SK-N-SH (cell line): ENCODE measurements around the gene SPINK8. TPM values are rescaled to one million over a fixed set of nuclear protein-coding genes. Genes with fewer than 3 reads are reported as not detected.
A peak's percentile ranks its signal among the peaks of the same experiment; 100 is the strongest.

Experiments
- CTCF ChIA-PET: fragments of 300-600, 350-600 bp; formaldehyde crosslinking; extraction: SDS; loops from one replicate; lab custom pipeline; 2021; lab: Yijun Ruan, JAX
- POLR2A ChIA-PET: fragments of 350-600 bp; sonication (Branson Sonifier 250); formaldehyde crosslinking; extraction: SDS; loops from one replicate; lab custom pipeline; 2020; ENCODE audit warnings: antibody characterized with exemption, inconsistent platforms; lab: Yijun Ruan, JAX
- DNase-seq: peaks from one replicate; pipeline ENCODE4 v3.0.0; 2012
- H2AFZ ChIP-seq: fragments of 200-600 bp; sonication (generic); 2 replicates; pipeline ENCODE4 v1.8.1; 2016; ENCODE audit warnings: antibody characterized with exemption, mild to moderate bottlenecking, low read depth
- H3F3A ChIP-seq: fragments of 200-600 bp; sonication (generic); replicated peaks from 2 replicates; pipeline ENCODE3; 2016; ENCODE audit warnings: antibody characterized with exemption, mild to moderate bottlenecking; ENCODE audit not compliant: insufficient read depth
- H3K27ac ChIP-seq, 2 experiments: fragments of 200-500 bp in 1 of 2; fragments of 200-600 bp in 1 of 2; sonication (Bioruptor generic) in 1 of 2; sonication (generic), shearing (Covaris generic) in 1 of 2; 2 replicates each; pipeline versions ENCODE4 v1.5.1 to v1.6.1; 2014 to 2016; ENCODE audit warnings: low read depth in 2 of 2, inconsistent platforms in 1 of 2, low read length in 1 of 2, mild to moderate bottlenecking in 1 of 2, mixed read lengths in 1 of 2
- H3K27me3 ChIP-seq: fragments of 200-600 bp; sonication (generic), shearing (Covaris generic); 2 replicates; pipeline ENCODE4 v1.6.1; 2016; ENCODE audit warnings: mixed run types; ENCODE audit not compliant: insufficient read depth
- H3K36me3 ChIP-seq, 2 experiments: fragments of 200-500 bp in 1 of 2; fragments of 200-600 bp in 1 of 2; sonication (Bioruptor generic) in 1 of 2; sonication (generic) in 1 of 2; replicated peaks in 1 of 2; 2 replicates each; pipeline versions ENCODE3 to v1.5.1; 2014 to 2016; ENCODE audit warnings: low read length in 1 of 2, mild to moderate bottlenecking in 1 of 2; ENCODE audit not compliant: insufficient read depth in 2 of 2, control insufficient read depth in 1 of 2
- H3K4me1 ChIP-seq, 2 experiments: fragments of 200-500 bp in 1 of 2; fragments of 200-600 bp in 1 of 2; sonication (Bioruptor generic) in 1 of 2; sonication (generic), shearing (Covaris generic) in 1 of 2; 2 replicates each; pipeline versions ENCODE4 v1.5.1 to v1.6.1; 2014 to 2016; ENCODE audit warnings: low read depth in 1 of 2, low read length in 1 of 2, mixed run types in 1 of 2; ENCODE audit not compliant: insufficient read depth in 2 of 2, control insufficient read depth in 1 of 2
- H3K4me2 ChIP-seq: fragments of 200-600 bp; sonication (generic), shearing (Covaris generic); 2 replicates; pipeline ENCODE4 v1.6.1; 2017; ENCODE audit warnings: mixed run types
- H3K4me3 ChIP-seq, 2 experiments: fragments of 200-500 bp in 1 of 2; fragments of 200-600 bp in 1 of 2; sonication (Bioruptor generic) in 1 of 2; sonication (generic), shearing (Covaris generic) in 1 of 2; 2 replicates each; pipeline versions ENCODE4 v1.5.1 to v1.8.1; 2014 to 2016; ENCODE audit warnings: low read depth in 2 of 2, inconsistent platforms in 1 of 2, low read length in 1 of 2, mild to moderate bottlenecking in 1 of 2, mixed read lengths in 1 of 2, moderate library complexity in 1 of 2
- H3K79me2 ChIP-seq: fragments of 200-600 bp; sonication (generic); 2 replicates; pipeline ENCODE4 v1.8.1; 2017; ENCODE audit warnings: mild to moderate bottlenecking; ENCODE audit not compliant: insufficient read depth
- H3K9ac ChIP-seq: fragments of 200-600 bp; sonication (generic); 2 replicates; pipeline ENCODE4 v1.6.1; 2017; ENCODE audit warnings: mixed run types
- H3K9me2 ChIP-seq: fragments of 200-600 bp; sonication (generic); 2 replicates; pipeline ENCODE4 v1.6.1; 2017; ENCODE audit warnings: mixed run types
- H3K9me3 ChIP-seq: fragments of 200-600 bp; sonication (generic); 2 replicates; pipeline ENCODE4 v1.6.1; 2017; ENCODE audit warnings: mixed run types, mild to moderate bottlenecking, moderate library complexity
- H4K20me1 ChIP-seq: fragments of 200-600 bp; sonication (generic); 2 replicates; pipeline ENCODE4 v1.6.1; 2017; ENCODE audit warnings: mild to moderate bottlenecking, mixed run types; ENCODE audit not compliant: insufficient read depth
- CTCF ChIP-seq: fragments of 200-600 bp; sonication (generic); IDR thresholded peaks from 2 replicates; pipeline ENCODE4 v1.6.1; 2017; ENCODE audit warnings: antibody characterized with exemption, mild to moderate bottlenecking, moderate library complexity
- ELF1 ChIP-seq: IDR thresholded peaks from 2 replicates; pipeline ENCODE4 v1.4.0; 2012
- EZH2phosphoT487 ChIP-seq: fragments of 200-600 bp; sonication (generic); IDR thresholded peaks from 2 replicates; pipeline ENCODE4 v1.6.1; 2017; ENCODE audit warnings: low read depth, mixed run types, mild to moderate bottlenecking, antibody characterized with exemption, moderate library complexity, borderline replicate concordance
- FOXM1 ChIP-seq: IDR thresholded peaks from 2 replicates; pipeline ENCODE4 v1.4.0; 2012; ENCODE audit warnings: low read depth, mild to moderate bottlenecking
- IRF3 ChIP-seq: fragments of 150-350 bp; IDR thresholded peaks from 2 replicates; pipeline ENCODE4 v1.6.1; 2016; ENCODE audit warnings: mild to moderate bottlenecking, low read depth, low read length
- JUND ChIP-seq: IDR thresholded peaks from 2 replicates; pipeline ENCODE4 v1.4.0; 2012
- MAX ChIP-seq: IDR thresholded peaks from 2 replicates; pipeline ENCODE4 v1.4.0; 2012; ENCODE audit warnings: low read depth
- PBX3 ChIP-seq: IDR thresholded peaks from 2 replicates; pipeline ENCODE4; 2012
- RCOR1 ChIP-seq: fragments of 150-350 bp; IDR thresholded peaks from 2 replicates; pipeline ENCODE4 v1.6.1; 2017; ENCODE audit warnings: antibody characterized with exemption, low read length
- SMC3 ChIP-seq: IDR thresholded peaks from 2 replicates; pipeline ENCODE4 v1.6.1; 2012; ENCODE audit warnings: low read depth, low read length, improper control_type of control experiment
- TCF12 ChIP-seq: IDR thresholded peaks from 2 replicates; pipeline ENCODE4 v1.4.0; 2012
- USF1 ChIP-seq: IDR thresholded peaks from 2 replicates; pipeline ENCODE4 v1.4.0; 2012; ENCODE audit warnings: low read depth, borderline replicate concordance
- USF2 ChIP-seq: fragments of 150-350 bp; IDR thresholded peaks from 2 replicates; pipeline ENCODE4 v1.6.1; 2017; ENCODE audit warnings: antibody characterized with exemption, low read length, low read depth, borderline replicate concordance
- YY1 ChIP-seq: IDR thresholded peaks from 2 replicates; pipeline ENCODE4 v1.4.0; 2012; ENCODE audit warnings: low read depth, mild to moderate bottlenecking
- ZBTB33 ChIP-seq: IDR thresholded peaks from 2 replicates; pipeline ENCODE4 v1.4.0; 2012; ENCODE audit warnings: low read depth, borderline replicate concordance
- WGBS: methylation state at CpG from one replicate; pipeline ENCODE4 v1.1.6; 2017; ENCODE audit warnings: low lambda C conversion rate; 5-methylcytosine and 5-hydroxymethylcytosine counted together
- polyA plus RNA-seq, 3 experiments: library from polyadenylated mRNA; depleted of rRNA; stranded (reverse); fragments of >200 nt; gene quantifications; 2 replicates each; pipeline ENCODE4 v1.2.3, GENCODE V29; 2012

Gene SPINK8
- polyA plus RNA-seq, 1 of the 3 experiments (the other 2 are of a cell fraction), result not detected

GRCh38 chr3:48301800-48302166, 31.7 kb downstream of the SPINK8 start:
- Histone ChIP-seq H3K9me2 (no peaks in the 10 kb centered on the region), H3K9ac (peak overlapping the region; percentile 96), H3K36me3 (peaks cover 0 to 7% of the 10 kb centered on the region in 2 experiments), H3K27me3 (no peaks in the 10 kb centered on the region), H4K20me1 (no peaks in the 10 kb centered on the region), H3K4me1 (peaks cover 3 to 12% of the 10 kb centered on the region in 2 experiments; a peak in 2 of 4 replicates), H3K79me2 (peaks cover 20% of the 10 kb centered on the region; the same call in 1 of the 2 replicates), H3K4me3 (peak overlapping the region; percentile 70 to 79), H3K27ac (peak overlapping the region; percentile 80 to 96), H3F3A (no peaks in the 10 kb centered on the region), H2AFZ (peak overlapping the region; percentile 96), H3K9me3 (no peaks in the 10 kb centered on the region), H3K4me2 (peak overlapping the region; percentile 98)
- POLR2A ChIA-PET, result interaction anchor here (0.6 kb wide), 1 partner anchor 247 kb away, joined by 4 read pairs; no protein-coding TSS in a partner anchor
- peak; percentile 45 for DNase-seq
- TF ChIP-seq TCF12 (no peak), FOXM1 (no peak), USF1 (no peak), ELF1 (no peak), JUND (no peak), RCOR1 (no peak), SMC3 (no peak), MAX (no peak), EZH2phosphoT487 (no peak), PBX3 (no peak), CTCF (no peak), YY1 (no peak), ZBTB33 (no peak), IRF3 (no peak), USF2 (no peak)
- WGBS, result 22% methylated on average over 10 of the region's 10 CpGs
- CTCF ChIA-PET, result interaction anchor here (0.9 to 3.6 kb wide), 4 partner anchors 14 to 134 kb away, joined by 3 to 18 read pairs (median 3); no protein-coding TSS in a partner anchor
